GM10847 (cell line): Measurements from ENCODE around the gene ST6GALNAC4.

Experiments
- POLR2A ChIP-seq: IDR thresholded peaks from 2 replicates; pipeline ENCODE4 v1.6.1; 2011; ENCODE audit not compliant: insufficient read length; ENCODE audit errors: extremely low read depth

Gene ST6GALNAC4

DNA sequence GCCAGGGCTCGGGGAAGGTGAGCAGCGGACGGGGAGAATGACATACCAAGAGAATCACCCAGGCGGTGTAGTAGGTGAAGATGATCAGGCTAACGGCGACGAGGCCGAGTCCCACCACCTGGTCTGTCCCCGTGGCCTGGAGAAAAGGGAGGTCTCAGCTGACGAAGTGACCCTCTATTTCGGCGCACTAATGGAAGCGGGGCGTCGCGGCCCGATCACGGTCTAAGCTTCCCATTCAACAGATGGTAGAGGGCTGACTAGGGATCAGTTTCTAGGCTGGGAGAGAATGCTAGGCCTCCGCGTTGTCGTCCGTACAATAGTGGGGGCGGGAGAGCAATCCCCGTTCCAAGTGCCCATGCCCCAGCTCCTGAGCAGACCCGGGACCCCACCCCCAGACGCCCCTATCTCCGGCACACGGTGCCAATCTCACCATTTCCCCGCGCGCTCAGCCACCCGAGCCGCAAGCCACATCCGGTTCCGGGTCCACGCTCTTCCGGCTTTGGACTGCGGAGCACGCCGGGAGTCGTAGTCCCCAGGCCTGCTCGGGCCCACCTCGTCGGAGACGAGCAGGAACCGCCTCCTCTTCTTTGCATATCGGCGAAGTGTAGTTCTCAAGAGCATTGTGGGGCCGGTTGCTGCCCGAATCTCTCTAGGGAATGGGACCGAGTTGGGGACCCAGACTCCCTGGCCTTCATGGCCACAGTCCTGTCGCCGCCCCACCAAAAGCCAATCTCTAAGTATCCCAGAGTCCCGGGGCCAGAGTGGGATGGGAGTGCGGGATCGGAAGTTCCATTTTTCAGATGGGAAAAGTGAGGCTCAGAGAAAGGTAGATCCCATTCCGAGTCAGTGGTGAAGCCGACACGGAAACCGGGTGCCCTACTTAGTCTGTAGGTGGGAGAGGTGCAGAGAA lies 20.8 kb upstream of the ST6GALNAC4 start, which contains the start of gene DPM2:
TSS of gene DPM2 (minus strand) at position 467 of the 910 bp plus-strand sequence. CDS start at position 433, 34 bp downstream.
- TF ChIP-seq POLR2A = peak; percentile 76

DNA sequence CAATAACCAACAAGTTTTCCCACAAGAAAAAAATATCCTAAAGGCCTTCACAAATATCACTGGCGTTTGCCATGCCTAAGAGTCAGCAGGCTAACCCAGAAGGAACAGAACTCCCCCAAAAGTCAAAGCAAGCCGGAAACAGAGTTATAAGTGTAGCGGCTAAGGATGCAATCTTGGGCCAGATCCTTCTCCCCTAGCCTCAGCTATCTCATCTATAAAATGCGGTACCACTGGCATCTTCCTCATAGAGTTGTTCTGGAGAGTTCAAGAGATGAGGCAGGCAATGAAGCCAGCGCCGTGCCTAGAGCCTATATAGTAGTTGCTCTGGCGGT lies 20.2 kb upstream of the ST6GALNAC4 start:
- TF ChIP-seq POLR2A = no peak

DNA sequence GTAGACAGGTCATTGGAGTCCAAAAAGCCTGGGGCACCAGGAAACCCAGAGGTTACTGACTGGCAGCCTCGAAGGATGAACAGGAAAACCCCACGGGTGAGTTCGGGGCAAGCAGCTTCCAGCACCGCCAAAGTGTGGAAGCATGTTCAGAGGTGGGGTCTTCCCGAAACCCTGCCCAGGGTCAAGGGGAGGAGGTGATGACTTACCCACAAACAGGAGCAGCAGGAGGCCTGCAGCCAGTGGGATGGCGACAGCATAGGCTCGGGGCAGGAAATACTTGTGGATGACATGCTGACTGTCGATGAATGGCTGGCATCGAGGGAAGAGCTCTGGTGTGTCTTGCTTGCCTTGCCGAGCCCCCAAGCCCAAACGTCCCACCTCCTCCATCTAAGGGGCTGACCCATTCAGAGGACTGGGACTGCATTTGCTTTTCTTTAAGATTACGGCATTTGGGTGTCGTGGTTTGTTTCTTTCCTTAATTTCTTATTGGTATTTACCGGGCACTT lies 19.6 kb upstream of the ST6GALNAC4 start:
- no peak for TF ChIP-seq POLR2A

DNA sequence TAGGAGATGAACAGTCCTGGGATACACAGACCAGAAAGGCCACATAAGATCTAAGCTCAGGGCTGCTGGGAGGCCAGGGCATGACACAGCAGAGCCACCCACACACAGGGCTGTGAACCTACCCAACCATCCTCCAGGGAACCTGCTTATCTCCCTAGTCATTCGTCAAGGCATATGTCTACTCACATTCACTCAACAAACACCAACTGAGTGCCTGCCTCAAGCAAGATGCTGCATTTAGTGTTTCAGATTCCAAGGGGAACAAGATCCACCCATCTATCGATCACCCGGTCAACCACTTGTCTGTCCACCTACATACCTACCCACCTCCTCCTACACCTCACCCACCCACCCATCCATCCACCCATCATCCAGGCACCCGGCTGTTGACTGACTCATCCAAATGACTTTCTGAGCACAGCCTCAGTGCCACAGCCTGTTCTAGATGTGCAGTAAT lies 19.0 kb upstream of the ST6GALNAC4 start:
- no peak for TF ChIP-seq POLR2A

DNA sequence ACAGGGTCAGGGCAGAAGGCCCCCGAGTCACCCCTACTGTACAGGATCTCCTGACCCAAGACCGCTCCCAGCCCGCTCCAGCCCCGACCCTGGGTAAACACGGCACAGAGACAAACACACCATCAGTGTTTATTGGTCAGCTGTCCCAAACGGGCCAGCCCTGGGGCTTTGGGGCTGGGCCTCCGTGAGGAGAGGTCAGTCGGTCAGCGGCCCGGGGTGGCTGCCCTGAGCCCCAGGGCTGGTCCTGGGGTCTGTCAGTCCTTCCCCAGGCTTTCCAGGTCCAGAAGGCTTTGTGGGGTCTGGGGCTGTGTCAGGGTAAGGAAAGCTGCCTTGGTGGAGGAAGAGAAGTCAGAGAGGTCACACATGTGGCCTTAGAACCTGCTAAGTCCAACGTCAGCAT lies 18.1 kb upstream of the ST6GALNAC4 start:
- TF ChIP-seq POLR2A = no peak

DNA sequence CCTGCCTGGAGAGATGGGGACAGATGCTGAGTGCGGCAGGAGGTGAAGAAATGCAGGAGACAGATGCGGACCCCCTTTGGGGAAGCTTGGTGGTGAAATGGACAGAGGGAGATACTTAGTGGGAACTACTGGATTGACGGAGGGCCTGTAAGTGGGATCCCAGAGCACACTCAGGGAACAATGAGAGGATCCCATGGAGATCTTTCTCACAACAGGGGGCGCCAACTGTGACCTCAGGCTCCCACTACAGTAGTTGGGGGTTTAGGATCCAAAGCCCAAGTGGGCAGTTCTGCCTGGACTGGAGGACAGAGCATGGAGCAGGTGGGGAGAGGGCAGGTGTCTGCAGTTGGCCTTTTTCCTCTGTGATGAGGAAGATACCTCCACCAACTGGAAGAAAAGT lies 17.4 kb upstream of the ST6GALNAC4 start:
- TF ChIP-seq POLR2A = no peak

DNA sequence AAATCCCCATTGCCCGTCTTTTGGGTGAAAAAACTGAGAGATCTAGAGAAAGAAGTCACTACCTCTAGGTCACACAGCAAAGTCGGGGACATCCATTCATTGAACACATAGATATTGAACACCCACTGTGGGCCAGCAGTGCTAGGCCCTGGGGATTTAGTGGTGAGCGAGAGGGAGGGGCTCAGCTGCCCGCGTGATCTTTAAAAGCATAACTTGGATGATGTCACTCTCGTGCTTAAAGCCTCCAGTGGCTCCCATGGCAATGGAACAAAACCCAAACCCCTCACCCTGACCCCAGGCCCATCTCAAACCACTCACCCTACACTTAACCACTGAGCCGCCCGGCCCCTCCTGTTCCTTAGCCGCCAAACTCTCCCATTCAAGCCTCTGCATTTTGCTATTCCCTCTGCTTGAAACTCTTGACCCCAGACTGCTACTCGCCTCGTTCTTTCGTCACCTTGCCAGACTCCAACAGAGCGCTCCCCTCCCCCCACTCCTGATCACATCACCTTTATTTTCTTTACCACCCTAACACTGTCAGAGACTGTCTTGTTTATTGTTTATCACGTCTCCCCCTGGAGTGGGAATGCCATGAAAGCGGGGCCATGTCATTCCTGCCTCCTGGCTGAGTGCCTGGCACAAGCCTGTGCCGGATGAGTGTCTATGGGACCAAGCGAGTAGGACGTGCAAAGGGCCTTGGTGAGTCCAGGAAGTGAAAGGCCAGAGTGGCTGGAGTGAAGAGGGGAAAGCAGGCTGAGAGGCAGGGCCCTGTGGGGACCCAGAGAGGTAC lies 14.4 kb upstream of the ST6GALNAC4 start:
- no peak for TF ChIP-seq POLR2A

DNA sequence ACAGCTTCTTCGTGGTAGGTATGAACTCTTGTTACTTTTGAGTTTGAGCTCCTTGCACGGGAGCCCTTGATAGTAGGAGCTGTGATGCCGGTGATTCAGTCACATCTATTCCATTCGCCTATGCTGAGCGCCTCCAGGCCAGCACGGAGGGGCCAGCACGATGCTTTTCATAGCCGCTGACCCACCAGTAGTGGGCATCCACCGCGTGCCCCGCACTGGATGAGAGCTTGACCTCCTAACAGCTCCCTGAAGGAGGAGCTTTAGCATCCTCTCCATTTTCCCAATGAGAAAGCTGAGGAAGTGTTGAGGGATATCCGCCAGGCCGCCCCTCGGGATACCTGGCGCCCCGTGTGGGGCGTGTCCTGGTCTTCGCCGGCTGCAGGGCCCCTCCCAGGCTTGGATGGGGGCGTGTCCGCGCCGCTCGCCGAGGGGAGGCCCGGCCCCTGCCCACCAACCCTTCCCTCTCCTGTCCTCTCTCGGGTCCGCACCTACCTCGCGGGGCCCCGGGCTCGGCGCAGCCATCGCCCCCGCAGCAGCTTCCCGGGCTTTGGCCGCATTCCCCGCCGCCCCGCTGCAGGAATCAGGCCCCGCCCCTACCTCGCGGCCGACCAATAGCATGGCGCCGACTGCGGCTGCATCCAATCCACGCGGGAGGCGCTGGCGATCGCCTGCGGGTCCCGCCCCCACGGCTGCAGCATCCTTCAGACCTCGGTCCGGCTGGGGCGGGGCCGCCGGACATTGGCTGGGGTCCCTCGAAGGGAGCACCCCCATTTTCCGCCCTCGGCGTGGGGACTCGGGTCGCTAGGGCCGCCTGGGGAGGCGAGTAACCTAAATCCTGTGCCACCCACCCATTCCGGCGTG lies 13.6 kb upstream of the ST6GALNAC4 start, which contains the start of gene PIP5KL1:
TSS of gene PIP5KL1 (minus strand) at position 547 of the 861 bp plus-strand sequence. CDS start at position 522, 25 bp downstream.
- no peak for TF ChIP-seq POLR2A

DNA sequence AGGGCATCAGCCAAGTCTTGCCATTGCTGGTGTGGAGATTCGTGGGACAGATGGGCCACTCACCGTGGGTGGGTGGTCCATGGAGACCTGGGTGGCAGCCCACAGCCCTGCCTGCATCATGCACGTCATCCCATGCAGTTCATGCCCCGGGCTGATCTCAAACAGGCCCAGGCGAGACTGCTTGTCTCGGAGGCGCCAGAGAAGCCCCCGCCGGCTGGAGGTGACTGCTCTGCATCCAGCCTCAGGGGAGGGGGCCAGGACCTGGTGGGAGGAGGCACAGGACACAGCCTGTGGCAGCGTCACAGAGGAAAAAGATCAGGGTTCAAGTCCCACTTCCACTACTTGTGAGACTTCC lies 12.8 kb upstream of the ST6GALNAC4 start:
- no peak for TF ChIP-seq POLR2A

DNA sequence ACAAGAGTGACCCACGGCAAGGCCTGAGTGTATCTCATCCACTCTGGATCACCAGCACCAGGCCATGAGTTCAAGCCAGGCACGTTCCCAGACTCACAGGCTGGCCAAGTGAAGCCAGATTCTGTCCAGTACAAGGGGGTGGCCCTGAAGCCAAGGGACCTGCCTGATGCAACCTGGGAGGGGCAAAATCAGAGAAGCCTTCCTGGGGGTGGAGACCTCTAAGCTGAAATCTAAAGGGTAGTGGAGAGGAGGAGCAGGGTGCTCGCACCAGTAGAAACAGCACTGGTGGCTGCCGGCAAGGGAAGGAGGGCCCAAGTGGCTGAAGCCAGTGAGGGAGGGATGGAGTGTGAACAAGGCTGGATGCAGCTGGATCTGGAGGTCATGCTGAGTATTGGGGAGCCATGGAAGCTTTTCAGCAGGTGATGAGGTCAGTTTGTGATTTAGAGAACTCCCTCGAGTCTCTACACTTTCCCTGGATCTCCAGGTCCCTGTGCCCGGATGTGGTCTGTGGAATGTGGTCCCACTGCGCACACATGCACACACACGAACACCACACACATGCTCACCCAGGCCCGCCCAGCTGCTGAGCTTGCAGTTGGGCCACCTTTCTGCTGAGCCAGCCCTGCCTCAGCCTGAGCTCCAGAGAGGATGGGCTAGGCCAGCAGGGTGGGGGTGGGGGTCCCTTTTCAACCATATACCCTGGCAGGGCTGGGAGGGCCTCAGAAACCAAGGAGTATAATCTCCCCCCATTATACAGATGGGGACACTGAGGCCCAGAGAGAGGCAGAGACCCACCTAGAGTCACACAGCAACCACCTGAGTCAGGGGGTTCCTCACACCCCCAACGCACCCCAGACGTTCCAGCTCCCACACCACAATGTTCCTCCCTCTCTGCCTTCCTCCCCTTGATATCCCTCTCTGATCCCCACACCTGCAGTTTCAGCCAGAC lies 12.1 kb upstream of the ST6GALNAC4 start:
- no peak for TF ChIP-seq POLR2A

DNA sequence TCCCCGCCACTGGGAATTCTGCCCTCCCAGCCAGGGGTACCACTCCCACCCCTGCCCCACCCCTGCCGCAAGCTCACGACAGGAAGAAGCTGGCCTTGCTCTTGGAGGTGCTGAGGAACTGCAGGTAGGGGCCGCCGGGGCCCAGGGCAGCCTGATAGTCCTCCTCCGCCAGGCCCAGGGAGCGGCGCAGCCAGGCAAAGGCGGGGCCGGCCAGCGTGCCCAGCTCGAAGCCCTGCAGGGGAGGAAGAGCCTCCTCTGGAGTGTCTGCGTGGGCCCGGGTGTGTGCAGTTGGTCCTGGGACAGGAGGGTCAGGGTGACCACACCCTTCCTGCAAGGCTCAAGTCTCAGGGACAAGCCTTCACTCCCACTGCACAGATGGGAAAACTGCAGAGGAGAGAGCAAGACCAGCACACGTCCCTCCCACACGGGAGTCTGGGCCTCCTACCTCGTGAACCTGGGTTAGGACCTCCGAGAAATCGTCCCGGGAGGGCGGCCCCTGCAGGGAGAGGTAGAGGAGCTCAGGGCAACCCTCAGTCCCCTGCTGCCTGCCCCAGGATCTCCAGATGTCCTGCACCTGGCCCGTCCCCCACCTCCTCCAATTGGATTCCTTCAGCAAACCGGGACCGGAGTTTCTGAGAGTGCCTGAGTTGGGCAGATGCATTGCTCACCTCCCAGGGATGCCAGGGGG lies 11.3 kb upstream of the ST6GALNAC4 start:
- TF ChIP-seq POLR2A = no peak

DNA sequence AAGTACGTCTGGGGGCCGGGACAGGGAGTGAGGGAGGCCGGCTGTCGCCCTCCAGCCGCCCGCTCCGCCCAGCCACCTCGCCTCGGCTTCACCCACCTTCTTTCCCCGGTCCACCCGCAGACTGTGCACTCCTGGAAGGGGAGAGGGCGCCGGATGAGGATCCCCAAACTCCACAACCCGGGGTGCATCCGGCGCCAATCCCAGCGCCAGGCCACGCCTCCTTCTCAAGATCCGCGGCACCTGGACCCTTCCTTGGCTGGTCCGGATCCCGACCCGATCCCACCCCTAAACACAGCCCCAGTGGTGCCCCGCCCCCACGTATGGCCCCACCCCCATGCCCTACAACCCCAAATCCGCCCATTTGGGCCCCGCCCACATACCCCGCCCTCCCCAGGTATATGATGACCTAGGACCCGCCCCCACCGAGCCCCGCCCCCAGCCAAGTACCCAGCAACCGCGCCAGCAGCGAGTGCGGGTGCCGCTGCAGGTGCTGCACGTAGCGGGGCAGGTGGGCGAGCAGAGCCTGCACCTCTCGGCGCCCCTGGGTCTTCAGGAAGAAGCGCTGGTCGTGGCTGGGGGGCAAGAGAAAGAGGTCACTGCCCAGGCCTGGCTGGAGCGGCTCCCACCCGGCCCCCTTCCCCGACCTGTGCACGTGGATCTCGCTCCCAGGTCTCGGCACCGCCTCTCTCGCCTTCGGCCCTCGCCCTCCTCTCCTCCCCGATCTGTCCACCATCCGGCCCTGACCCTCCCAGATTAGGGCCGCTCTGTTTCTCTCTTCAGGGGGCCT lies 10.6 kb upstream of the ST6GALNAC4 start:
- TF ChIP-seq POLR2A = no peak

DNA sequence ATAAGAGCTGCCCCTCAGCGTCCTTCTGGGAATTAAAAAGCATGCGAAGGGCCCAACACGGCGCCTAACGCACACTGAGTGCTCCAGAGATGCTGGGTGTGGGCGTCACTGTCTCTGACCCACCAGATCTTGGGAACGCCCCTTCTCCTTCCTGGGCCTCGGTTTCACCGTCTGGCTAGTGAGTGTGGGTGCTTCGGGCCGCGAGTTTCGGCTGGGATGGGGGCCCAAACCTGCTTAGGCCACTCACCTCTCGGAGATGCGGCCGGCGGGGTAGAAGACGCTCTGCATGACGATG lies 10.0 kb upstream of the ST6GALNAC4 start:
- TF ChIP-seq POLR2A = no peak
